HG03442 (cell line): ENCODE measurements around the gene SNRNP25.

Source experiments
- ATAC-seq: cut with Tn5 transposase; IDR thresholded peaks from one replicate; pipeline ENCODE4 v1.9.1; 2021; ENCODE audit warnings: mild to moderate bottlenecking, moderate library complexity; ENCODE audit not compliant: unreplicated experiment

The SNRNP25 gene

DNA sequence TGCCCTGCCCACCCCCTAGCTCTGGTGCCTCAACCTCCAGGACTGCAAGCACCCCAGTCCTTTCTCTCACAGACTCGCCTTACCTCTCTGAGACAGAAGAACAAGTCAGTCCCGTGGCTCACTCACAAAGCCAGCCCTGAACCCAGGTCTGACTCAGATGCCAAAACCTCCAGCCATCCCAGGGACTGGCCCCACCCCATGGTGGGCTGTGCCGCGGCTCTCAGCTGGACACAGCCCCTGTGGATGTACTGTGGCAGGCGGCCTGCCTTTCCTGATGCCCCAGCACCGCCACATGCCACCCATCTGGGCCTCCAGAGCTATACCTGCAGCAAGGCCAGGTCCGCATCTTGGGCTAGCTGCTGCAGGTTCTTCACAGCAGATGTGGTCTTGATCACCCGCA lies 44.2 kb downstream of the SNRNP25 start:
- ATAC-seq = no peak

DNA sequence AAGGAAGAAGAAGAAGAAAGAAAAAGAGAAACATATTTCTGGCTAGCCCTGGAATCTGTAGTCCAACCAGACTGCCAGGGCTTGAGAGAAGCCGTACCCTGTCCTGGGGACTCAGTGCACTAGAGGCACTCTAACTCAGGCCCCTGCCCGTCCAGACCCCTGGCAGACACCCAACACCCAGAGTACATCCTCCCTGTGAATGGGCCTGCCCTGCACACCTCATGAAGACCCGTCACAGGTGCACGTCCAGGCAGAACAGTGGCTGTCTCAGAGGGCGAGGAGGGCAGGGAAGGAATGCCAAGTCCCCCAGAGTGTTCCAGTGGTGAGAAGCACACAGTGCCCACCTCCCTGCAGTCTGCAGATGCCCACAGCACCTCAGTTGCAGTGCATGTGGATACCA lies 47.4 kb downstream of the SNRNP25 start:
- ATAC-seq = no peak

DNA sequence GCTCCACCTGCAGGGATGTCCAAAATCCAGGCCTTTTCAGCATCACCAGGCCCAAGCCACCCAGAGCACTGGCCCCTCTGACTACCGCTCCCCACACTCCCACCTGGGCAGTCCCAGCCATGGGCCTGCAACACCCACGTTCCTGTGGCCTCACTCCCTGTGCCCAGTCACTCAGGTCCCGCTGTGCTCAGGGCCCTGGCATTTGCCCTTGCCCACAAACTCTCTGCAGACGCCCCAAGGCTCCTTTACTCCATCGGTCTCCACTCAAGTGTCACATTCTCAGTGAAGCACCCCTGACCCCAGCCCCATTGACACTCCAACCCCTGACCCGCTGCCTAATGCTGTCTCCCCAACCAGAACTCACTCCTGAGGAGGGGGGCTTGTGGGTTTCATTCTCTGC lies 48.0 kb downstream of the SNRNP25 start:
- no peak for ATAC-seq

GRCh38 chr16:102060-102855 lies 48.6 kb downstream of the SNRNP25 start:
- no peak for ATAC-seq

DNA sequence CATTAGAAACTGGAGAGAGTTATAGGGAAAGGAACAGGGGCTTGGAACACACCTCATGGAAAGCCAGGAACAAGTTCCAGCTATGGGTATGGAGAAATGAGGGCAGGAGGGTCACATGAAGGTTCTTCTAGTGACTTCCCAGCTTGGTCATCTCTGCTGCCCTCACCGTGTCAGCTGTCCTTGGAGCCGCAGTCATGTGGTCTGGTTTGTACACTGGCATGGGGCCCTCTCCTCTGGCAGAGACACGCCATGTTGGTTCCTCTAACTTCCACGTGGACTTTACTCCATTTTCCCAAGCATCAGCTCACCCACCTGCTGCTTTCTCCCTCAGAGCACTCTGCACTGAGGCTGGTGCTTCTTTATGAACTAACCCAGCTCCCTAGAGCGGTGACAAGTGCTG lies 50.7 kb downstream of the SNRNP25 start:
- no peak for ATAC-seq

GRCh38 chr16:104928-105327 lies 51.3 kb downstream of the SNRNP25 start:
- ATAC-seq = no peak

GRCh38 chr16:105521-105920 lies 51.9 kb downstream of the SNRNP25 start:
- ATAC-seq = no peak

DNA sequence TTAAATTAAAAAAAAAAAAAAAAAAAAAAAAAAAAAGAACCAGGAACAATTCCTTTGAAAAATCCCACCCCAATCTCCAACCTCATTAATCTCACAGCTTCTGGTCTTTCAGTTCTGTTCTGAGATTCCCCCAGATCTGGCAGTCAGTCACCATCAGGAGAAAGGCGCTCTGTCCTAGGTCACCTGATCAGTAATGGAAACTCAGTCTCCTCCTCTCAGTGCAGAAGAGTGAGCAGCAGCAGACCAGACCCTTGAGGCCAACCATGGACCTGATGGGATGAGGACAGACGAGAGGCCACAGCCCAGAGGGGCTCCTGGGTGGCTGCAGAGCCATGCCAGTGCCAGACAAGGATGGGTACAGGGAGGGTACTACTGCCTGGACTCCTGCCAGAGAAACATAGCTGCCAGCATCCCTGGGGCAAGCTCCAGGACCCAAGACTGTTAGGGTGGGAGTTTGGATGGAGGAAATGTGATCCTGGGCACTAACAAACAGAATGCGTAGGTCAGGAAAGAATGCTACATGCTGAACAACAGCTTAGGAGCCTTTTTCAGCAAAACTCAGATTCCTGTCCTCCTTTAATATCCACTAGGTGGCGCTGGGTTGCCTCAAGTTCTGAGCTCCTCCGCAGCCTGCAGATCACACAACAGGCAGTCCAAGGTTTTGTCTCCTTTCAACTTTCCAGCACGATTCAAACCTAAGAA lies 53.1 kb downstream of the SNRNP25 start:
- no peak for ATAC-seq
